PC-3 (cell line): Measurements from ENCODE around the gene HHIPL1. TPM values are rescaled to one million over a fixed set of nuclear protein-coding genes. Genes with fewer than 3 reads are reported as not detected.

Experiments used
- ATAC-seq: fragments of 200-7000 bp; cut with Tn5 transposase; 2 replicates; pipeline ENCODE4 v1.9.1; 2020; ENCODE audit warnings: mild to moderate bottlenecking, moderate library complexity
- BruUV-seq: library from RNA; stranded (reverse); fragments of 400-500 nt; replicated peaks from 2 replicates; lab custom pipeline; 2021; lab: Mats Ljungman, UMichigan
- CTCF ChIA-PET: fragments of 300-600 bp; sonication (Branson Sonifier 250); formaldehyde crosslinking; loops from one replicate; lab custom pipeline; 2022; ENCODE audit warnings: antibody characterized with exemption; lab: Charles Lee
- POLR2A ChIA-PET: fragments of 300-600 bp; sonication (Branson Sonifier 250); formaldehyde crosslinking; loops from one replicate; lab custom pipeline; 2022; ENCODE audit warnings: antibody characterized with exemption; ENCODE audit not compliant: unreplicated experiment; lab: Charles Lee
- DNase-seq: peaks from one replicate; pipeline ENCODE4 v3.0.0-alpha.2; 2015
- H2AFZ ChIP-seq: fragments of 300-600 bp; sonication (generic); 2 replicates; pipeline ENCODE4 v1.6.0; 2016; ENCODE audit warnings: antibody characterized with exemption, low read length
- H3F3A ChIP-seq: fragments of 300-600 bp; sonication (generic); one replicate; pipeline ENCODE4 v1.6.0; 2017; ENCODE audit warnings: antibody characterized with exemption, low read length, control low read depth, mild to moderate bottlenecking; ENCODE audit not compliant: unreplicated experiment
- H3K27ac ChIP-seq: fragments of 300-600 bp; sonication (generic); 2 replicates; pipeline ENCODE4 v1.5.1; 2016; ENCODE audit warnings: mild to moderate bottlenecking, low read length
- H3K27me3 ChIP-seq: fragments of 300-600 bp; sonication (generic); 2 replicates; pipeline ENCODE4 v1.6.1; 2016; ENCODE audit warnings: low read length, mixed read lengths
- H3K36me3 ChIP-seq: fragments of 300-600 bp; sonication (generic); 2 replicates; pipeline ENCODE4 v1.6.1; 2016; ENCODE audit warnings: low read depth, mixed run types, low read length, mixed read lengths
- H3K4me1 ChIP-seq: fragments of 300-600 bp; sonication (generic); 2 replicates; pipeline ENCODE4 v1.5.1; 2016; ENCODE audit warnings: low read length; ENCODE audit not compliant: insufficient read depth
- H3K4me2 ChIP-seq: fragments of 300-600 bp; sonication (generic); 2 replicates; pipeline ENCODE4 v1.6.0; 2016; ENCODE audit warnings: low read length
- H3K4me3 ChIP-seq: fragments of 300-600 bp; sonication (generic); 2 replicates; pipeline ENCODE4 v1.5.1; 2016; ENCODE audit warnings: mild to moderate bottlenecking, low read length, mixed read lengths
- H3K79me2 ChIP-seq: fragments of 300-600 bp; sonication (generic); 2 replicates; pipeline ENCODE4 v1.6.1; 2017; ENCODE audit warnings: low read length, mixed read lengths
- H3K9ac ChIP-seq: fragments of 300-600 bp; sonication (generic); 2 replicates; pipeline ENCODE4 v1.6.0; 2016; ENCODE audit warnings: mild to moderate bottlenecking, low read length
- H3K9me2 ChIP-seq: fragments of 300-600 bp; sonication (generic); replicated peaks from 2 replicates; pipeline ENCODE4 v1.6.1; 2016; ENCODE audit warnings: mixed run types, low read length, mixed read lengths
- H3K9me3 ChIP-seq: fragments of 300-600 bp; sonication (generic); 2 replicates; pipeline ENCODE4 v1.6.1; 2016; ENCODE audit warnings: low read length, mixed read lengths
- H4K20me1 ChIP-seq: fragments of 300-600 bp; sonication (generic); 2 replicates; pipeline ENCODE4 v1.6.1; 2016; ENCODE audit warnings: low read length, mixed read lengths
- CTCF ChIP-seq: fragments of 300-600 bp; sonication (generic); conservative IDR thresholded peaks from 2 replicates; pipeline ENCODE4 v1.5.1; 2017; ENCODE audit warnings: antibody characterized with exemption, low read depth, mild to moderate bottlenecking, low read length
- EZH2 ChIP-seq: fragments of 300-600 bp; sonication (generic); IDR thresholded peaks from one replicate; pipeline ENCODE4 v1.6.1; 2017; ENCODE audit warnings: antibody characterized with exemption, mild to moderate bottlenecking, low read length; ENCODE audit not compliant: unreplicated experiment
- EZH2phosphoT487 ChIP-seq: fragments of 300-600 bp; sonication (generic); IDR thresholded peaks from 2 replicates; pipeline ENCODE4 v1.6.1; 2018; ENCODE audit warnings: mild to moderate bottlenecking, antibody characterized with exemption, low read length, borderline replicate concordance
- intact Hi-C: fragments of 100-400 bp; cut with micrococcal nuclease; formaldehyde crosslinking; loops from 2 replicates; pipeline ENCODE4 v1.9.0; 2023
- total RNA-seq: library from RNA; depleted of rRNA; stranded (reverse); fragments of >200 nt; gene quantifications from 2 replicates; pipeline ENCODE4 v1.2.3, GENCODE V29; 2014

HHIPL1 gene
- total RNA-seq, 1 experiment from 2014 or later: 0.84 TPM

GRCh38 chr14:99699861-99700260, 54.9 kb downstream of the HHIPL1 start:
- no peak for ATAC-seq
- TF ChIP-seq CTCF (no peak), EZH2phosphoT487 (no peak), EZH2 (no peak)
- no peaks in the 10 kb centered on the region for H4K20me1 ChIP-seq

GRCh38 chr14:99700379-99700778, 55.5 kb downstream of the HHIPL1 start:
- Histone ChIP-seq H3F3A (no peaks in the 10 kb centered on the region), H3K4me1 (no peaks in the 10 kb centered on the region), H2AFZ (no peak overlapping the region), H4K20me1 (no peaks in the 10 kb centered on the region), H3K27me3 (no peaks in the 10 kb centered on the region), H3K36me3 (no peaks in the 10 kb centered on the region), H3K4me2 (no peak overlapping the region), H3K9me3 (no peaks in the 10 kb centered on the region), H3K9me2 (no peaks in the 10 kb centered on the region), H3K79me2 (no peaks in the 10 kb centered on the region), H3K9ac (no peak overlapping the region), H3K4me3 (no peak overlapping the region), H3K27ac (no peak overlapping the region)
- TF ChIP-seq CTCF (no peak), EZH2 (no peak), EZH2phosphoT487 (no peak)
- ChIA-PET POLR2A (no interaction called here), CTCF (no interaction called here)
- DNase-seq: no peak
- intact Hi-C loops: no loop called here
- no TSS peak for BruUV-seq
- no peak for ATAC-seq

More at GRCh38 chr14:99699861-99700260, 54.9 kb downstream of the HHIPL1 start:
- intact Hi-C loops: no loop called here
- no peaks in the 10 kb centered on the region for H3K36me3 ChIP-seq
- H3K27me3 ChIP-seq: no peaks in the 10 kb centered on the region
- H3K4me2 ChIP-seq: no peak overlapping the region
- H3K27ac ChIP-seq: no peak overlapping the region
- ChIA-PET CTCF (no interaction called here), POLR2A (no interaction called here)
- H2AFZ ChIP-seq: no peak overlapping the region
- no peaks in the 10 kb centered on the region for H3K9me2 ChIP-seq
- no peak overlapping the region for H3K9ac ChIP-seq
- H3K9me3 ChIP-seq: no peaks in the 10 kb centered on the region
- H3F3A ChIP-seq: no peaks in the 10 kb centered on the region
- H3K4me1 ChIP-seq: no peaks in the 10 kb centered on the region
- no peaks in the 10 kb centered on the region for H3K79me2 ChIP-seq
- DNase-seq: no peak
- H3K4me3 ChIP-seq: no peak overlapping the region
- BruUV-seq: no TSS peak

- CTCF ChIA-PET: interaction anchor here (0.6 kb wide), 1 partner anchor 72 kb away, joined by 4 read pairs; no protein-coding TSS in a partner anchor
- no peaks in the 10 kb centered on the region for H3K4me1 ChIP-seq
- no peaks in the 10 kb centered on the region for H3F3A ChIP-seq
- H4K20me1 ChIP-seq: no peaks in the 10 kb centered on the region
- BruUV-seq: no TSS peak
- DNase-seq: no peak
- TF ChIP-seq EZH2phosphoT487: no peak
- no peak for TF ChIP-seq CTCF
- no peak overlapping the region for H3K4me2 ChIP-seq
- H3K9me3 ChIP-seq: no peaks in the 10 kb centered on the region
- intact Hi-C loops: no loop called here
- no peak overlapping the region for H3K27ac ChIP-seq
- no peaks in the 10 kb centered on the region for H3K79me2 ChIP-seq
- H3K9me2 ChIP-seq: no peaks in the 10 kb centered on the region
- no peaks in the 10 kb centered on the region for H3K36me3 ChIP-seq
- no peaks in the 10 kb centered on the region for H3K27me3 ChIP-seq
- H3K9ac ChIP-seq: no peak overlapping the region
- POLR2A ChIA-PET: no interaction called here
- no peak overlapping the region for H3K4me3 ChIP-seq
- H2AFZ ChIP-seq: no peak overlapping the region
- ATAC-seq: no peak
Observed at GRCh38 chr14:99701260-99701659, 56.3 kb downstream of the HHIPL1 start.
